GM12878 (cell line): ENCODE measurements around the gene FBXL17. TPM values are rescaled to one million over a fixed set of nuclear protein-coding genes. Genes with fewer than 3 reads are reported as not detected.

Experiments used
- ATAC-seq: fragments of 200-7000 bp; cut with Tn5 transposase; 3 replicates; pipeline ENCODE4 v1.9.1; 2020; ENCODE audit warnings: mild to moderate bottlenecking, moderate library complexity
- BruUV-seq: library from RNA; stranded (reverse); fragments of 400-500 nt; replicated peaks from 2 replicates; lab custom pipeline; 2021; lab: Mats Ljungman, UMichigan
- CTCF ChIA-PET: fragments of 300-600 bp; sonication (Branson Sonifier 250); formaldehyde crosslinking; extraction: SDS; loops from one replicate; lab custom pipeline; 2021; ENCODE audit warnings: inconsistent platforms; lab: Yijun Ruan, JAX
- POLR2A ChIA-PET: fragments of 350-600 bp; formaldehyde crosslinking; extraction: SDS; loops from one replicate; lab custom pipeline; 2021; ENCODE audit warnings: inconsistent platforms; lab: Charles Lee
- RAD21 ChIA-PET: fragments of 300-600 bp; sonication (Branson Sonifier 250); formaldehyde crosslinking; loops from one replicate; lab custom pipeline; 2023; ENCODE audit warnings: antibody characterized with exemption; ENCODE audit not compliant: unreplicated experiment; lab: Charles Lee
- SMC1A ChIA-PET: fragments of 300-600 bp; sonication (Branson Sonifier 250); formaldehyde crosslinking; loops from one replicate; lab custom pipeline; 2023; ENCODE audit not compliant: unreplicated experiment, uncharacterized antibody; lab: Charles Lee
- DNase-seq: peaks from one replicate; pipeline ENCODE4 v3.0.0-alpha.2; 2011; ENCODE audit warnings: low read depth, low spot score
- FAIRE-seq: peaks from 3 replicates; lab custom pipeline; 2011; peaks lifted over from hg19 to GRCh38; lab: Jason Lieb, UNC
- H2AFZ ChIP-seq: 2 replicates; pipeline ENCODE4 v1.6.0; 2011; ENCODE audit warnings: low read depth, low read length, control low read depth; ENCODE audit not compliant: control insufficient read depth
- H3K27ac ChIP-seq: 2 replicates; pipeline ENCODE4 v1.5.1; 2011; ENCODE audit warnings: control low read depth; ENCODE audit not compliant: control insufficient read depth, insufficient read depth
- H3K27me3 ChIP-seq, 2 experiments: replicated peaks in 1 of 2; 2 replicates each; pipeline versions ENCODE4 v1.6.0 to v1.6.1; 2011; ENCODE audit warnings: low read length in 1 of 2; ENCODE audit not compliant: control insufficient read depth in 2 of 2, insufficient read depth in 2 of 2
- H3K36me3 ChIP-seq, 2 experiments: 2 replicates each; pipeline ENCODE4 v1.5.1; 2011; ENCODE audit warnings: low read length in 1 of 2; ENCODE audit not compliant: control insufficient read depth in 2 of 2, insufficient read depth in 2 of 2
- H3K4me1 ChIP-seq: 2 replicates; pipeline ENCODE4 v1.6.1; 2011; ENCODE audit warnings: mild to moderate bottlenecking, low read length, moderate library complexity, mixed read lengths; ENCODE audit not compliant: control insufficient read depth, insufficient read depth
- H3K4me2 ChIP-seq: 2 replicates; pipeline ENCODE4 v1.6.0; 2011; ENCODE audit warnings: control low read depth; ENCODE audit not compliant: control insufficient read depth, insufficient read depth
- H3K4me3 ChIP-seq: fragments of 200-600 bp; sonication (generic); 2 replicates; pipeline ENCODE4 v1.5.1; 2016
- H3K79me2 ChIP-seq: 2 replicates; pipeline ENCODE4 v1.6.0; 2011; ENCODE audit warnings: low read length; ENCODE audit not compliant: control insufficient read depth, insufficient read depth
- H3K9ac ChIP-seq: 2 replicates; pipeline ENCODE4 v1.8.0; 2011; ENCODE audit warnings: low read length, control low read depth, mixed read lengths; ENCODE audit not compliant: control insufficient read depth, insufficient read depth
- H3K9me3 ChIP-seq: replicated peaks from 3 replicates; pipeline ENCODE4 v1.5.1; 2011; ENCODE audit warnings: mild to moderate bottlenecking, low read length; ENCODE audit not compliant: control insufficient read depth, insufficient read depth
- H4K20me1 ChIP-seq: 2 replicates; pipeline ENCODE4 v1.6.0; 2011; ENCODE audit not compliant: control insufficient read depth, insufficient read depth
- HDGF ChIP-seq: fragments of 450-650 bp; IDR thresholded peaks from 2 replicates; pipeline ENCODE4 v1.6.1; 2016; ENCODE audit warnings: antibody characterized with exemption
- MEF2A ChIP-seq: IDR thresholded peaks from 2 replicates; pipeline ENCODE4 v1.6.1; 2011; ENCODE audit warnings: low read depth, mild to moderate bottlenecking, low read length, moderate library complexity; ENCODE audit not compliant: insufficient read depth
- PAX8 ChIP-seq: fragments of 450-650 bp; IDR thresholded peaks from 2 replicates; pipeline ENCODE4 v1.6.1; 2017; ENCODE audit warnings: mild to moderate bottlenecking, moderate library complexity
- RAD51 ChIP-seq: fragments of 450-650 bp; IDR thresholded peaks from 2 replicates; pipeline ENCODE4 v1.6.1; 2016; ENCODE audit warnings: moderate library complexity, mild to moderate bottlenecking, inconsistent platforms
- RB1 ChIP-seq: fragments of 450-650 bp; formaldehyde crosslinking; IDR thresholded peaks from 2 replicates; pipeline ENCODE4 v1.6.1; 2017; ENCODE audit warnings: mild to moderate bottlenecking, borderline replicate concordance
- RUNX3 ChIP-seq: IDR thresholded peaks from 2 replicates; pipeline ENCODE4 v1.6.1; 2012; ENCODE audit warnings: low read length, inconsistent platforms
- SMARCA5 ChIP-seq: fragments of 450-650 bp; IDR thresholded peaks from 2 replicates; pipeline ENCODE4 v1.6.1; 2017; ENCODE audit warnings: mild to moderate bottlenecking
- SREBF1 ChIP-seq: IDR thresholded peaks from 2 replicates; pipeline ENCODE4 v1.6.1; 2012; ENCODE audit warnings: mild to moderate bottlenecking, low read length
- ZNF384 ChIP-seq: IDR thresholded peaks from 2 replicates; pipeline ENCODE4 v1.6.1; 2012; ENCODE audit warnings: low read depth, mild to moderate bottlenecking, low read length, improper control_type of control experiment, borderline replicate concordance
- WGBS: methylation state at CpG from one replicate; pipeline ENCODE4 v1.1.6; 2016; ENCODE audit warnings: low lambda C conversion rate; ENCODE audit not compliant: insufficient replicate concordance, insufficient coverage; ENCODE audit errors: missing lambda C conversion rate; 5-methylcytosine and 5-hydroxymethylcytosine counted together
- in situ Hi-C: fragments of 300-500 bp; cut with MboI; formaldehyde crosslinking; loops from 9 replicates; pipeline ENCODE4 v1.14.3; 2018; ENCODE audit warnings: mixed read lengths
- intact Hi-C: fragments of 100-400 bp; cut with micrococcal nuclease; formaldehyde crosslinking; loops from one replicate; pipeline ENCODE4 v1.14.2; 2022; ENCODE audit not compliant: unreplicated experiment
- polyA plus RNA-seq, 11 experiments: library from polyadenylated mRNA; depleted of rRNA in 4 of 11; unstranded in 6 of 11; stranded (reverse) in 5 of 11; fragments of >200 nt; fragmentation: Nextera tagmentation in 4 of 11; fragmentation: Illumina TruSeq in 1 of 11; extraction: Ambion mirVana in 4 of 11; extraction: Trizol in 1 of 11; gene quantifications; 1 replicate in 1 of 11; 2 replicates in 10 of 11; pipeline versions ENCODE4 v1.2.1 to v1.2.3, GENCODE V29; 2011 to 2016; ENCODE audit warnings: inconsistent platforms in 2 of 11, missing spikeins in 2 of 11, low read depth in 1 of 11
- total RNA-seq, 4 experiments: library from RNA; depleted of rRNA in 3 of 4; stranded (reverse); fragments of >200 nt in 3 of 4; fragmentation: Illumina TruSeq in 1 of 4; extraction: Trizol in 1 of 4; gene quantifications; 2 replicates each; pipeline versions ENCODE4 v1.2.1 to v1.2.3, GENCODE V29; 2013 to 2021

Gene FBXL17
- total and polyA plus RNA-seq, 10 of the 15 experiments (the other 5 are each of a cell fraction or from before 2014, with no cell fraction given): 0.88 to 9.0 (median 4.4) TPM

DNA sequence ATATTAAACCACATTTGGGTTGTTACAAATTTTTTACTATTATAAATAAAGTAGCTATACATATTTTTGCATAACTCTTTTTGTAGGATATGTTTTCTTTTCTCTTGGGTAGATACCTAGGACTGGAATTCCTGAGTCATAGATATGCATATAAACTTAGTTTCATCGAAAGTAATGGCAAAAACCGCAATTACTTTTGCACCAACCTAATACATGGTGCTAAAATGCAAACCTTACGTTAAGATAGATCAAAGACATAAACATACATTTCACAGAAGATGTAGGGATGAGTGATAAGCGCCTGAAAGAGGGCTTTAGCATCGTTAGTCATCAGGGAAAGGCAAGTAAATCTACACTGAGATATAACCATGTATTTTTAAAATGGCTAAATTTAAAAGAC, 532.8 kb downstream of the FBXL17 start:
- BruUV-seq: no TSS peak
- no peak for TF ChIP-seq ZNF384
- in situ Hi-C loops: no loop called here
- FAIRE-seq (no peak), ATAC-seq (no peak), DNase-seq (no peak)
- no peak overlapping the region for H3K4me3 ChIP-seq
- no peaks in the 10 kb centered on the region; the same call in 1 of the 3 replicates for H3K9me3 ChIP-seq
- intact Hi-C loops: no loop called here
- no peaks in the 10 kb centered on the region for H3K36me3 ChIP-seq
- no peak overlapping the region for H2AFZ ChIP-seq
- ChIA-PET SMC1A (no interaction called here), RAD21 (no interaction called here), POLR2A (no interaction called here), CTCF (no interaction called here)
- WGBS: 33% methylated on average over 5 of the region's 5 CpGs
- no peaks in the 10 kb centered on the region for H3K4me1 ChIP-seq
- no peaks in the 10 kb centered on the region for H3K27me3 ChIP-seq
- H3K9ac ChIP-seq: no peak overlapping the region
- no peak overlapping the region for H3K4me2 ChIP-seq
- H3K79me2 ChIP-seq: no peaks in the 10 kb centered on the region
- no peaks in the 10 kb centered on the region for H4K20me1 ChIP-seq
- no peak overlapping the region for H3K27ac ChIP-seq

DNA sequence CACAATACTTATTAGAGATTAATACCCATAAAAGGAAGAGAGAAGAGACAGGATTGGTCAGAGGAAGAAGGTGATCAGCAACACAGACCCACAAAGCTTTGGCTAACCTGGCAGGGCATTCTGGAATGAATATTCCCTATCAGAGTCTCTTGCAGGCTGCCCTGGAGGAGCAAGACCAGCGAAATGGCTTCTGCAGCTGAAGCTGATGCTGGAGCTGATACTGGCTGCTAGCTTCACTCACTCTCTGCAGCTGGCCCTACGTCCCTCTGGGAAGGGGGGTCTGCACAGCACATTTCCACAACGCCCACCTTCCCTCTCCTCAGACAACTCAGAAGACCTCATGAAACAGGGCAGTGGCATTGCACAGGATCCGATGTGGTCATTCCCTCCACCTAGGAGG, 541.3 kb downstream of the FBXL17 start:
- no TSS peak for BruUV-seq
- TF ChIP-seq SREBF1: no peak
- no peak for TF ChIP-seq RAD51
- TF ChIP-seq PAX8: no peak
- TF ChIP-seq HDGF: no peak
- no peak for TF ChIP-seq RB1
- TF ChIP-seq SMARCA5: no peak
- no peak for TF ChIP-seq MEF2A
- no peak for TF ChIP-seq RUNX3
- H4K20me1 ChIP-seq: no peaks in the 10 kb centered on the region
- CTCF ChIA-PET: no interaction called here
- H3K27ac ChIP-seq: no peak overlapping the region
- H3K4me1 ChIP-seq: no peaks in the 10 kb centered on the region
- no peaks in the 10 kb centered on the region for H3K36me3 ChIP-seq
- RAD21 ChIA-PET: no interaction called here
- H3K9me3 ChIP-seq: no peaks in the 10 kb centered on the region; the same call in 2 of the 3 replicates
- SMC1A ChIA-PET: interaction anchor here (0.7 to 2.0 kb wide), 3 partner anchors 10 to 28 kb away, joined by 3 to 5 read pairs (median 4); no protein-coding TSS in a partner anchor
- H3K79me2 ChIP-seq: no peaks in the 10 kb centered on the region
- WGBS: 8% methylated on average over 3 of the region's 4 CpGs
- intact Hi-C loops: no loop called here
- no peak overlapping the region for H3K4me3 ChIP-seq
- no peak overlapping the region for H3K9ac ChIP-seq
- no peak for ATAC-seq
- H3K27me3 ChIP-seq: no peaks in the 10 kb centered on the region
- DNase-seq: no peak
- in situ Hi-C loops: no loop called here
- H2AFZ ChIP-seq: no peak overlapping the region
- no peak for FAIRE-seq
- H3K4me2 ChIP-seq: no peak overlapping the region
- POLR2A ChIA-PET: no interaction called here
